HEK293 (cell line): Measurements from ENCODE around the gene ALAD.
A peak's percentile ranks its signal among the peaks of the same experiment; 100 is the strongest.

Experiments used
- GLIS1 ChIP-seq: fragments of 450-650 bp; formaldehyde crosslinking; IDR thresholded peaks from 2 replicates; pipeline ENCODE4 v1.5.1; 2016; ENCODE audit warnings: missing biosample characterization, missing genetic modification characterization
- IKZF3 ChIP-seq: fragments of 450-650 bp; IDR thresholded peaks from 2 replicates; pipeline ENCODE4 v1.5.0; 2018; ENCODE audit warnings: missing biosample characterization, mild to moderate bottlenecking, missing genetic modification characterization, moderate library complexity
- KLF10 ChIP-seq: fragments of 450-650 bp; IDR thresholded peaks from 2 replicates; pipeline ENCODE4 v1.5.1; 2018; ENCODE audit warnings: missing biosample characterization, mild to moderate bottlenecking, missing genetic modification characterization
- MZF1 ChIP-seq: fragments of 450-650 bp; formaldehyde crosslinking; IDR thresholded peaks from 2 replicates; pipeline ENCODE4 v1.5.1; 2017; ENCODE audit warnings: missing biosample characterization, missing genetic modification characterization, borderline replicate concordance
- OSR2 ChIP-seq: fragments of 450-650 bp; formaldehyde crosslinking; IDR thresholded peaks from 2 replicates; pipeline ENCODE4 v1.5.1; 2016; ENCODE audit warnings: missing biosample characterization, missing genetic modification characterization
- RBAK ChIP-seq: fragments of 450-650 bp; formaldehyde crosslinking; IDR thresholded peaks from 2 replicates; pipeline ENCODE4 v1.5.1; 2016; ENCODE audit warnings: missing biosample characterization, missing genetic modification characterization
- SP2 ChIP-seq: fragments of 450-650 bp; formaldehyde crosslinking; IDR thresholded peaks from 2 replicates; pipeline ENCODE4 v1.5.1; 2016; ENCODE audit warnings: missing biosample characterization, missing genetic modification characterization
- SP7 ChIP-seq: fragments of 450-650 bp; formaldehyde crosslinking; IDR thresholded peaks from 2 replicates; pipeline ENCODE4 v1.5.1; 2016; ENCODE audit warnings: missing biosample characterization, missing genetic modification characterization
- TSHZ1 ChIP-seq: fragments of 450-650 bp; formaldehyde crosslinking; IDR thresholded peaks from 2 replicates; pipeline ENCODE4 v1.5.1; 2016; ENCODE audit warnings: missing biosample characterization, missing genetic modification characterization, borderline replicate concordance
- ZBTB17 ChIP-seq: fragments of 450-650 bp; formaldehyde crosslinking; IDR thresholded peaks from 2 replicates; pipeline ENCODE4 v1.5.1; 2016; ENCODE audit warnings: missing biosample characterization, missing genetic modification characterization
- ZBTB21 ChIP-seq: fragments of 450-650 bp; formaldehyde crosslinking; IDR thresholded peaks from 2 replicates; pipeline ENCODE4 v1.5.1; 2017; ENCODE audit warnings: missing biosample characterization, missing genetic modification characterization
- ZBTB8A ChIP-seq: fragments of 450-650 bp; formaldehyde crosslinking; IDR thresholded peaks from 2 replicates; pipeline ENCODE4 v1.5.1; 2016; ENCODE audit warnings: missing biosample characterization, missing genetic modification characterization
- ZFHX2 ChIP-seq: fragments of 450-650 bp; formaldehyde crosslinking; conservative IDR thresholded peaks from 2 replicates; pipeline ENCODE4 v1.5.1; 2016; ENCODE audit warnings: missing biosample characterization, missing genetic modification characterization
- ZFP69B ChIP-seq: fragments of 450-650 bp; formaldehyde crosslinking; IDR thresholded peaks from 2 replicates; pipeline ENCODE4 v1.5.1; 2016; ENCODE audit warnings: missing biosample characterization, missing genetic modification characterization
- ZIC2 ChIP-seq: fragments of 450-650 bp; formaldehyde crosslinking; IDR thresholded peaks from 2 replicates; pipeline ENCODE4 v1.5.1; 2016; ENCODE audit warnings: missing biosample characterization, missing genetic modification characterization
- ZNF184 ChIP-seq: fragments of 450-650 bp; IDR thresholded peaks from 2 replicates; pipeline ENCODE4 v1.5.1; 2018; ENCODE audit warnings: missing biosample characterization, mild to moderate bottlenecking, missing genetic modification characterization
- ZNF2 ChIP-seq: fragments of 450-650 bp; formaldehyde crosslinking; IDR thresholded peaks from 2 replicates; pipeline ENCODE4 v1.5.1; 2016; ENCODE audit warnings: missing biosample characterization, missing genetic modification characterization
- ZNF214 ChIP-seq: fragments of 450-650 bp; formaldehyde crosslinking; IDR thresholded peaks from 2 replicates; pipeline ENCODE4 v1.5.1; 2017; ENCODE audit warnings: missing biosample characterization, mild to moderate bottlenecking, missing genetic modification characterization, borderline replicate concordance
- ZNF335 ChIP-seq: fragments of 450-650 bp; formaldehyde crosslinking; conservative IDR thresholded peaks from 2 replicates; pipeline ENCODE4 v1.5.1; 2016; ENCODE audit warnings: missing biosample characterization, missing genetic modification characterization
- ZNF341 ChIP-seq: fragments of 450-650 bp; formaldehyde crosslinking; IDR thresholded peaks from 2 replicates; pipeline ENCODE4; 2016; ENCODE audit warnings: low read depth, missing biosample characterization, missing genetic modification characterization
- ZNF404 ChIP-seq: fragments of 450-650 bp; formaldehyde crosslinking; IDR thresholded peaks from 2 replicates; pipeline ENCODE4 v1.5.1; 2017; ENCODE audit warnings: missing biosample characterization, missing genetic modification characterization
- ZNF768 ChIP-seq: fragments of 450-650 bp; formaldehyde crosslinking; IDR thresholded peaks from 2 replicates; pipeline ENCODE4 v1.5.1; 2018; ENCODE audit warnings: missing biosample characterization, mild to moderate bottlenecking, missing genetic modification characterization
- TF ChIP-seq, protein P1 (sequence below): fragments of 450-650 bp; formaldehyde crosslinking; IDR thresholded peaks from 2 replicates; pipeline ENCODE4 v1.5.1; 2016; ENCODE audit warnings: missing biosample characterization, missing genetic modification characterization
- TF ChIP-seq, protein P2 (sequence below): fragments of 450-650 bp; formaldehyde crosslinking; IDR thresholded peaks from 2 replicates; pipeline ENCODE4 v1.5.1; 2016; ENCODE audit warnings: missing biosample characterization, missing genetic modification characterization
- TF ChIP-seq, protein P3 (sequence below): fragments of 450-650 bp; IDR thresholded peaks from 2 replicates; pipeline ENCODE4 v1.5.1; 2018; ENCODE audit warnings: missing biosample characterization, mild to moderate bottlenecking, missing genetic modification characterization
- TF ChIP-seq, protein P4 (sequence below): fragments of 450-650 bp; formaldehyde crosslinking; IDR thresholded peaks from 2 replicates; pipeline ENCODE4 v1.5.1; 2016; ENCODE audit warnings: missing biosample characterization, missing genetic modification characterization, borderline replicate concordance

Gene ALAD

GRCh38 chr9:113343732-113344231 lies 57.3 kb downstream of the ALAD start (continued):
- TF ChIP-seq OSR2 (tag by site-specific recombination) (peak; percentile 35; the same call in 1 of the 2 replicates), ZNF184 (tag by site-specific recombination) (peak; percentile 74; the same call in 1 of the 2 replicates), ZNF768 (no peak), ZNF341 (tag by site-specific recombination) (peak; percentile 30; the same call in 1 of the 2 replicates), ZFHX2 (tag by site-specific recombination) (no peak), IKZF3 (tag by site-specific recombination) (0 out of 2 replicates have a peak, but pooled peaks have one; percentile 41), ZNF335 (tag by site-specific recombination) (peak; percentile 95), ZFP69B (tag by site-specific recombination) (0 out of 2 replicates have a peak, but pooled peaks have one; percentile 54), TSHZ1 (no peak; the same call in 1 of the 2 replicates), ZNF214 (tag by site-specific recombination) (peak; percentile 28; the same call in 1 of the 2 replicates), ZIC2 (tag by site-specific recombination) (peak; percentile 41; the same call in 1 of the 2 replicates), SP2 (tag by site-specific recombination) (peak; percentile 9; the same call in 1 of the 2 replicates), ZBTB8A (0 out of 2 replicates have a peak, but pooled peaks have one; percentile 21), GLIS1 (tag by site-specific recombination) (peak; percentile 38; the same call in 1 of the 2 replicates), ZNF404 (no peak), KLF10 (tag by site-specific recombination) (peak; percentile 29; the same call in 1 of the 2 replicates), MZF1 (tag by site-specific recombination) (0 out of 2 replicates have a peak, but pooled peaks have one; percentile 18), ZBTB17 (tag by site-specific recombination) (peak; percentile 97), ZNF2 (0 out of 2 replicates have a peak, but pooled peaks have one; percentile 24), RBAK (tag by site-specific recombination) (no peak), ZBTB21 (tag by site-specific recombination) (peak; percentile 54; the same call in 1 of the 2 replicates), SP7 (tag by site-specific recombination) (peak; percentile 48)
- TF ChIP-seq, protein P1, sequence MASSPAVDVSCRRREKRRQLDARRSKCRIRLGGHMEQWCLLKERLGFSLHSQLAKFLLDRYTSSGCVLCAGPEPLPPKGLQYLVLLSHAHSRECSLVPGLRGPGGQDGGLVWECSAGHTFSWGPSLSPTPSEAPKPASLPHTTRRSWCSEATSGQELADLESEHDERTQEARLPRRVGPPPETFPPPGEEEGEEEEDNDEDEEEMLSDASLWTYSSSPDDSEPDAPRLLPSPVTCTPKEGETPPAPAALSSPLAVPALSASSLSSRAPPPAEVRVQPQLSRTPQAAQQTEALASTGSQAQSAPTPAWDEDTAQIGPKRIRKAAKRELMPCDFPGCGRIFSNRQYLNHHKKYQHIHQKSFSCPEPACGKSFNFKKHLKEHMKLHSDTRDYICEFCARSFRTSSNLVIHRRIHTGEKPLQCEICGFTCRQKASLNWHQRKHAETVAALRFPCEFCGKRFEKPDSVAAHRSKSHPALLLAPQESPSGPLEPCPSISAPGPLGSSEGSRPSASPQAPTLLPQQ (tag by site-specific recombination), result peak; percentile 79
- TF ChIP-seq, protein P2, sequence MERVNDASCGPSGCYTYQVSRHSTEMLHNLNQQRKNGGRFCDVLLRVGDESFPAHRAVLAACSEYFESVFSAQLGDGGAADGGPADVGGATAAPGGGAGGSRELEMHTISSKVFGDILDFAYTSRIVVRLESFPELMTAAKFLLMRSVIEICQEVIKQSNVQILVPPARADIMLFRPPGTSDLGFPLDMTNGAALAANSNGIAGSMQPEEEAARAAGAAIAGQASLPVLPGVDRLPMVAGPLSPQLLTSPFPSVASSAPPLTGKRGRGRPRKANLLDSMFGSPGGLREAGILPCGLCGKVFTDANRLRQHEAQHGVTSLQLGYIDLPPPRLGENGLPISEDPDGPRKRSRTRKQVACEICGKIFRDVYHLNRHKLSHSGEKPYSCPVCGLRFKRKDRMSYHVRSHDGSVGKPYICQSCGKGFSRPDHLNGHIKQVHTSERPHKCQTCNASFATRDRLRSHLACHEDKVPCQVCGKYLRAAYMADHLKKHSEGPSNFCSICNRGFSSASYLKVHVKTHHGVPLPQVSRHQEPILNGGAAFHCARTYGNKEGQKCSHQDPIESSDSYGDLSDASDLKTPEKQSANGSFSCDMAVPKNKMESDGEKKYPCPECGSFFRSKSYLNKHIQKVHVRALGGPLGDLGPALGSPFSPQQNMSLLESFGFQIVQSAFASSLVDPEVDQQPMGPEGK (tag by site-specific recombination), result 0 out of 2 replicates have a peak, but pooled peaks have one; percentile 43
- TF ChIP-seq, protein P3, sequence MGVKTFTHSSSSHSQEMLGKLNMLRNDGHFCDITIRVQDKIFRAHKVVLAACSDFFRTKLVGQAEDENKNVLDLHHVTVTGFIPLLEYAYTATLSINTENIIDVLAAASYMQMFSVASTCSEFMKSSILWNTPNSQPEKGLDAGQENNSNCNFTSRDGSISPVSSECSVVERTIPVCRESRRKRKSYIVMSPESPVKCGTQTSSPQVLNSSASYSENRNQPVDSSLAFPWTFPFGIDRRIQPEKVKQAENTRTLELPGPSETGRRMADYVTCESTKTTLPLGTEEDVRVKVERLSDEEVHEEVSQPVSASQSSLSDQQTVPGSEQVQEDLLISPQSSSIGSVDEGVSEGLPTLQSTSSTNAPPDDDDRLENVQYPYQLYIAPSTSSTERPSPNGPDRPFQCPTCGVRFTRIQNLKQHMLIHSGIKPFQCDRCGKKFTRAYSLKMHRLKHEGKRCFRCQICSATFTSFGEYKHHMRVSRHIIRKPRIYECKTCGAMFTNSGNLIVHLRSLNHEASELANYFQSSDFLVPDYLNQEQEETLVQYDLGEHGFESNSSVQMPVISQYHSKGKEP, result peak; percentile 72; the same call in 1 of the 2 replicates
- TF ChIP-seq, protein P4, sequence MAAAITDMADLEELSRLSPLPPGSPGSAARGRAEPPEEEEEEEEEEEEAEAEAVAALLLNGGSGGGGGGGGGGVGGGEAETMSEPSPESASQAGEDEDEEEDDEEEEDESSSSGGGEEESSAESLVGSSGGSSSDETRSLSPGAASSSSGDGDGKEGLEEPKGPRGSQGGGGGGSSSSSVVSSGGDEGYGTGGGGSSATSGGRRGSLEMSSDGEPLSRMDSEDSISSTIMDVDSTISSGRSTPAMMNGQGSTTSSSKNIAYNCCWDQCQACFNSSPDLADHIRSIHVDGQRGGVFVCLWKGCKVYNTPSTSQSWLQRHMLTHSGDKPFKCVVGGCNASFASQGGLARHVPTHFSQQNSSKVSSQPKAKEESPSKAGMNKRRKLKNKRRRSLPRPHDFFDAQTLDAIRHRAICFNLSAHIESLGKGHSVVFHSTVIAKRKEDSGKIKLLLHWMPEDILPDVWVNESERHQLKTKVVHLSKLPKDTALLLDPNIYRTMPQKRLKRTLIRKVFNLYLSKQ (tag by site-specific recombination), result no peak
